ENCODE measurements around the gene TADA2B.

Gene TADA2B

GRCh38 chr4:7086384-7086783 lies 43.2 kb downstream of the TADA2B start:
- no peak for TF ChIP-seq CTCF (IDR thresholded peaks at IDR 0.05)

GRCh38 chr4:7087036-7087435 lies 43.9 kb downstream of the TADA2B start:
- Histone ChIP-seq H3K27me3 (peaks cover 0 to 27% of the 10 kb centered on the region in 2 donors), H3K36me3 (no peaks in the 10 kb centered on the region), H3K9me3 (no peaks in the 10 kb centered on the region), H3K27ac (no peak overlapping the region), H3K4me1 (peaks cover 0 to 9% (median 6%) of the 10 kb centered on the region in 4 donors), H3K4me3 (no peak overlapping the region)
- intact Hi-C loops (cut with DNase I; ENCODE audit: low total_unique reads): no loop called here
- no peak for TF ChIP-seq CTCF (IDR thresholded peaks at IDR 0.05)
- DNase-seq: peak in 1 of 2 donors; percentile 33

More at GRCh38 chr4:7086384-7086783, 43.2 kb downstream of the TADA2B start:
- intact Hi-C loops (cut with DNase I; ENCODE audit: low total_unique reads): no loop called here
- peaks cover 0 to 9% (median 6%) of the 10 kb centered on the region in 4 donors for H3K4me1 ChIP-seq
- no peak for DNase-seq
- H3K36me3 ChIP-seq: no peaks in the 10 kb centered on the region
- H3K27ac ChIP-seq: no peak overlapping the region
- no peaks in the 10 kb centered on the region for H3K9me3 ChIP-seq
- no peak overlapping the region for H3K4me3 ChIP-seq
- peaks cover 0 to 27% of the 10 kb centered on the region in 2 donors for H3K27me3 ChIP-seq

GRCh38 chr4:7089213-7089986 lies 46.2 kb downstream of the TADA2B start:
- Histone ChIP-seq H3K9me3 (no peaks in the 10 kb centered on the region), H3K36me3 (no peaks in the 10 kb centered on the region), H3K4me1 (peaks cover 0 to 9% (median 6%) of the 10 kb centered on the region in 4 donors), H3K27ac (no peak overlapping the region), H3K27me3 (peaks cover 0 to 15% of the 10 kb centered on the region in 2 donors), H3K4me3 (no peak overlapping the region)
- peak in 1 of 2 donors; percentile 27 for DNase-seq
- no peak for TF ChIP-seq CTCF (IDR thresholded peaks at IDR 0.05)
- intact Hi-C loops (cut with DNase I; ENCODE audit: low total_unique reads): no loop called here

GRCh38 chr4:7092026-7092425 lies 48.9 kb downstream of the TADA2B start:
- DNase-seq: no peak
- H3K4me1 ChIP-seq: peaks cover 0 to 9% (median 6%) of the 10 kb centered on the region in 4 donors

GRCh38 chr4:7094916-7095315 lies 51.7 kb downstream of the TADA2B start:
- Histone ChIP-seq H3K9me3 (no peaks in the 10 kb centered on the region), H3K27me3 (no peaks in the 10 kb centered on the region), H3K4me3 (no peak overlapping the region), H3K27ac (no peak overlapping the region), H3K36me3 (no peaks in the 10 kb centered on the region), H3K4me1 (peaks cover 0 to 2% (median under 1%) of the 10 kb centered on the region in 4 donors)
- DNase-seq: peak in 1 of 2 donors; percentile 63
- intact Hi-C loops (cut with DNase I; ENCODE audit: low total_unique reads): no loop called here
- TF ChIP-seq CTCF (IDR thresholded peaks at IDR 0.05): no peak

More at GRCh38 chr4:7092026-7092425, 48.9 kb downstream of the TADA2B start:
- no peak overlapping the region for H3K27ac ChIP-seq
- H3K4me3 ChIP-seq: no peak overlapping the region
- no peaks in the 10 kb centered on the region for H3K36me3 ChIP-seq
- TF ChIP-seq CTCF (IDR thresholded peaks at IDR 0.05): no peak
- H3K27me3 ChIP-seq: no peaks in the 10 kb centered on the region
- intact Hi-C loops (cut with DNase I; ENCODE audit: low total_unique reads): no loop called here
- no peaks in the 10 kb centered on the region for H3K9me3 ChIP-seq

Measured in tibial artery (tissue), 4 donors.